ENCODE measurements around the gene CNTN4. TPM values are rescaled to one million over a fixed set of nuclear protein-coding genes. Genes with fewer than 3 reads are reported as not detected.

CNTN4 gene
- total and polyA plus RNA-seq, 4 donors = 15.8 to 228 (median 41.2) TPM

DNA sequence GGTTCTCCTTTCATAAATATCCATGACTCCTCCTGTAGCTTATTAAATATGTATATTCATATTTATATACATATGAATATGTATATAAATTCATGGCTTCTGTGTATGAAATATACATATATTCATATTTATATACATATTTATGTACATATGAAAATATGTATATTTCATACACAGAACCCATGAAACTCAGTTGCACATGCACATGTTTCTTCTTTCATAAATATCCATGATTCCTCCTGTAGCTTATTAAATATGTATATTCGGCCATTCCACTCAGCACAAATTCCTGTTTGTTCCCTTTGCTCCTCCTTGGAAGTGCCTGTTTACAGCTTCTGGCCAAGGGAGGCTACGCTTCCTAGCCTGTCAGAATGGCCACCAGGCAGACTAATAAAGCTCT, 789.9 kb downstream of the CNTN4 start:
- Histone ChIP-seq H3K36me3 (ENCODE audit: control insufficient read depth in 1 of 2, insufficient read depth in 2 of 2, low read length in 1 of 2) (peaks cover 0 to 4% of the 10 kb centered on the region in 2 donors), H3K9me3 (ENCODE audit: control insufficient read depth, low read length) (no peaks in the 10 kb centered on the region), H3K4me1 (ENCODE audit: control insufficient read depth in 1 of 2, insufficient read depth in 2 of 2, low read length in 2 of 2) (peaks cover 0 to 2% of the 10 kb centered on the region in 2 donors), H3K4me3 (ENCODE audit: low read length in 2 of 2) (no peak overlapping the region), H3K27ac (ENCODE audit: low read depth in 1 of 2, low read length in 2 of 2) (no peak overlapping the region), H3K27me3 (ENCODE audit: control insufficient read depth in 1 of 2, insufficient read depth in 2 of 2, low read length in 1 of 2) (no peaks in the 10 kb centered on the region)
- DNase-seq = no peak
- no peak for ATAC-seq (ENCODE audit: low FRiP score)
- WGBS, 2 donors = 96% methylated on average over 2 of the region's 2 CpGs
- intact Hi-C loops (cut with DNase I) = no loop called here

DNA sequence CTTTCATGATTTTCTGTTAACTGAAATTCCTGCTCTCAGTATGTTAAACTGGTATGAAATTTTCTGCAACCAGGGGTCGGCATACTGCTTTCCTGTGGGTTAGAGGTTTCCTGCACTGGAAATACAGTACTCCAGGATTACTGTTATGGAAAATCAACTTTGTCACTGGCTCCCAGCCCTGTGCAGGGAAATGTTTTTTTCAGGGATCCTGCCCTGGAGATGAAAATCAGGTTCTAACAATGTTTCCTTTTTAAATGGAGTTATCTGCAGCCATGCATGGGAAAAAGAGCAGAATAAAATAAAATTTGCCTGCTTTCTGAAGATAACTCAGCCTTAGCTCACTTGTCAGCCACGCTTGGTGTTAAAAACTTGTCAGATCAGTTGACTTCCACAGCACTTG, 791.1 kb downstream of the CNTN4 start:
- Histone ChIP-seq H3K36me3 (ENCODE audit: control insufficient read depth in 1 of 2, insufficient read depth in 2 of 2, low read length in 1 of 2) (peaks cover 0 to 4% of the 10 kb centered on the region in 2 donors), H3K4me3 (ENCODE audit: low read length in 2 of 2) (no peak overlapping the region), H3K4me1 (ENCODE audit: control insufficient read depth in 1 of 2, insufficient read depth in 2 of 2, low read length in 2 of 2) (peaks cover 0 to 2% of the 10 kb centered on the region in 2 donors), H3K27ac (ENCODE audit: low read depth in 1 of 2, low read length in 2 of 2) (no peak overlapping the region), H3K9me3 (ENCODE audit: control insufficient read depth, low read length) (no peaks in the 10 kb centered on the region), H3K27me3 (ENCODE audit: control insufficient read depth in 1 of 2, insufficient read depth in 2 of 2, low read length in 1 of 2) (no peaks in the 10 kb centered on the region)
- intact Hi-C loops (cut with DNase I) = no loop called here
- ATAC-seq (ENCODE audit: low FRiP score) (no peak), DNase-seq (no peak)
- 65 to 69% methylated on average over 2 of the region's 2 CpGs for WGBS, 2 donors

DNA sequence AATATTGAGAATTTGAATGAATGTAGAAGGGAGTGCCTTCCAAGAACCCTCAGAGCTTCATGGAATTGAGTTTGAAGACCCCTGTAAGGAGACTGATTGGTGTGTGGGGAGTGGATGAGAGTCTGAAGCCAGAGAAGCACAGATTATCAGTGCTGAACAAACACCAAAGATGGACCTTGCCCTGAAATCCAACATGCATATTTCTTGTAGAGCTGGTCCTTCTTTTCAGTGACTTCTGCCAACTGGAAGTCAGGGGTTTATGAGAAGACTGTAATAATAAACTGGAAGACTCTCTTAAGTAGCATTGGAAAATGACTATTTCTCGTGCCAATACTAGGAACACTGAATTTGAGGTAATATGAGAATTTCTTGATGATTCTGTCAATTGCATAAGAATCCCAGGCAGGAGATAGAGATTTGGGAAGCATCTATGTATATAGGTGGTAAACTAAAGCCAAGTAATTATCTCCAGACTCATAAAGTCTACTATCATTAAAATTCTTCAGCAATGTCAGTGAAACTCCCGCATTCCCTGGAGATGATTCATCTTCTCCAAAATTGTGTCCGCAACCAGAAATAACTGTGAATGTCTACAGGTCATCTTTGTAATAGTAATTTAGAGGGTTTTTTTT, 797.8 kb downstream of the CNTN4 start:
- ATAC-seq (ENCODE audit: low FRiP score) = no peak
- H3K4me1 ChIP-seq (ENCODE audit: control insufficient read depth in 1 of 2, insufficient read depth in 2 of 2, low read length in 2 of 2) = peaks cover 2 to 3% of the 10 kb centered on the region in 2 donors
- no peaks in the 10 kb centered on the region for H3K27me3 ChIP-seq (ENCODE audit: control insufficient read depth in 1 of 2, insufficient read depth in 2 of 2, low read length in 1 of 2)
- intact Hi-C loops (cut with DNase I) = no loop called here
- no peaks in the 10 kb centered on the region for H3K9me3 ChIP-seq (ENCODE audit: control insufficient read depth, low read length)
- H3K36me3 ChIP-seq (ENCODE audit: control insufficient read depth in 1 of 2, insufficient read depth in 2 of 2, low read length in 1 of 2) = no peaks in the 10 kb centered on the region
- no peak for DNase-seq
- H3K27ac ChIP-seq (ENCODE audit: low read depth in 1 of 2, low read length in 2 of 2) = no peak overlapping the region
- WGBS, 2 donors = 92 to 100% methylated on average over 3 of the region's 3 CpGs
- no peak overlapping the region for H3K4me3 ChIP-seq (ENCODE audit: low read length in 2 of 2)

DNA sequence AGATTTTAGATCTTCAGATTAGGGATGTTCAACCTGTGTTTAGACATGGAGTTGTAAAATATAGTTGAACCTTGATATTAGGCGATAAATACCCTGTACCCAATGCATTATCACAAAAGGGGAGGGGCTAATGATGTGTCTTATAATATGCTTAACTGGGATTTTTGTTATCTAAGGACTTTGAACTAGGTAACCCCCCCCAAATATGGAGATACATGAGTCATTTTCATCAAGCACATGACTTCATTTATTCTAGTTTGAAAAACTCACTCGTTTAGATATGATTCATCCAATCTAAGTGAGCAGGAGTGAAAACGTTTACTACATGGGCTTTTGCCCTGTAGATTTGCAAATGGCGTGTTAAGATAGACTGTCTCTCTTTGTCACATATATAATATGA, 799.2 kb downstream of the CNTN4 start:
- intact Hi-C loops (cut with DNase I) = no loop called here
- peaks cover 0 to 3% of the 10 kb centered on the region in 2 donors for H3K4me1 ChIP-seq (ENCODE audit: control insufficient read depth in 1 of 2, insufficient read depth in 2 of 2, low read length in 2 of 2)
- ATAC-seq (ENCODE audit: low FRiP score) (no peak), DNase-seq (no peak)
- H3K27ac ChIP-seq (ENCODE audit: low read depth in 1 of 2, low read length in 2 of 2) = no peak overlapping the region
- no peaks in the 10 kb centered on the region for H3K9me3 ChIP-seq (ENCODE audit: control insufficient read depth, low read length)
- 67% methylated on average over 4 of the region's 4 CpGs for WGBS, 2 donors
- no peaks in the 10 kb centered on the region for H3K36me3 ChIP-seq (ENCODE audit: control insufficient read depth in 1 of 2, insufficient read depth in 2 of 2, low read length in 1 of 2)
- H3K4me3 ChIP-seq (ENCODE audit: low read length in 2 of 2) = no peak overlapping the region
- H3K27me3 ChIP-seq (ENCODE audit: control insufficient read depth in 1 of 2, insufficient read depth in 2 of 2, low read length in 1 of 2) = no peaks in the 10 kb centered on the region

DNA sequence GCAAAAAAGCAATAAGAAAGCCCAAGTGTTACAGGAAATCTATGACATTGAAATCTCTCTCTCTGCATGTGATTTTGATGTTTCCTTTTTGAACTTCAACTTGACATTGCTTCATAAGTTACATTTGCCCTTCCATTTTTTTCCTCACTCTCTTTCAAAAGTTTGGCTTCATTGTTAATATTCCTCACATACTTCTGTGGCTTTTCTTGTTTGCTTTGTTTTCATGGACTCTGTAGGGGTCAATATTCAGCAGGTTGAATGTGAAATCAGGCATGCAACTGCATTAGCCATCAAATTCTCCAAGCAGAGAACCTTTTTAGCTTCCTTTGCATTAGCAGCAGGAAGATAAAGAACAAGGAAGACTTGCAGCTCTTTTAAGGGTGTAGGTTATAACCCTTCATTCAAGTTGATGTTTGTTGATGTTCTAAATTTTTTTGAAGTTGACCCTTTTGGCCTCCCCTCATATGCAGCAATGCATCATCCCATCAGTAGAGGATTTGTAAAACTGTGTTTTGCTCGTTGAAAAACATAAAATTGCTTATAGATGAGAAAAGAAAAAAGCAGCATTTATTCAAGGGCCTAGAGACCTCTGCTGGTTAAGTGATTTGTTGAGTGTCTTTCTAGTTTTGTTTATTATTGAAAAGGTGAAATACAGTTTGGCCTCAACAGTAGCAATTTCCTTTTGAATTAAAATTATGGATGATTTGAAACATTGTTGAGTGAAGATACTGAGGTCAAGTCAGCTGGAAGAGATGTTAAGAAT, 800.1 kb downstream of the CNTN4 start:
- WGBS, 2 donors = 25 to 41% methylated on average over 1 of the region's 1 CpG
- Histone ChIP-seq H3K4me3 (ENCODE audit: low read length in 2 of 2) (no peak overlapping the region), H3K27ac (ENCODE audit: low read depth in 1 of 2, low read length in 2 of 2) (no peak overlapping the region), H3K4me1 (ENCODE audit: control insufficient read depth in 1 of 2, insufficient read depth in 2 of 2, low read length in 2 of 2) (peaks cover 0 to 3% of the 10 kb centered on the region in 2 donors), H3K27me3 (ENCODE audit: control insufficient read depth in 1 of 2, insufficient read depth in 2 of 2, low read length in 1 of 2) (no peaks in the 10 kb centered on the region), H3K9me3 (ENCODE audit: control insufficient read depth, low read length) (no peaks in the 10 kb centered on the region), H3K36me3 (ENCODE audit: control insufficient read depth in 1 of 2, insufficient read depth in 2 of 2, low read length in 1 of 2) (no peaks in the 10 kb centered on the region)
- ATAC-seq (ENCODE audit: low FRiP score) (no peak), DNase-seq (no peak)
- intact Hi-C loops (cut with DNase I) = no loop called here

DNA sequence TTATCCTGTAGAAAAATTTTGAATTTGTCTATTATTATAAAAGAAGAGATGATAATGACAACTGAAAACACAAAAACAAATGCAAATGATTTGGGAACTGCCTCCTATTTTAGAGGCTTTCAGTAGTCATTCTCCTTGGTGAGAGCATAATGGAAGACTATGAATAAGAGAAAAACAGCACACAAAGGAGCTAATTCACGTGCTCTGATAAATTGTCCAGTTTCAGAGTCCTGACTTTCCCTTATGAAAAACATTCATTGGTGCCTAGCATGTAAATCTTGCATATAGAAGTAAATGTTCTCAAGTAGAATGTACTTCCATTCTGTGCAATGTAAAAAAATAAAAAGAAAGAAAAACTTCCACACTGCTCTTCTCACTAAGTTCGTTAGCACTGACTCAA, 805.4 kb downstream of the CNTN4 start:
- DNase-seq = no peak
- no peaks in the 10 kb centered on the region for H3K4me1 ChIP-seq (ENCODE audit: control insufficient read depth in 1 of 2, insufficient read depth in 2 of 2, low read length in 2 of 2)
- no peak overlapping the region for H3K4me3 ChIP-seq (ENCODE audit: low read length in 2 of 2)
- ATAC-seq (ENCODE audit: low FRiP score) = no peak
- intact Hi-C loops (cut with DNase I) = no loop called here
- H3K27ac ChIP-seq (ENCODE audit: low read depth in 1 of 2, low read length in 2 of 2) = no peak overlapping the region
- H3K9me3 ChIP-seq (ENCODE audit: control insufficient read depth, low read length) = no peaks in the 10 kb centered on the region
- WGBS, 2 donors = 87 to 93% methylated on average over 2 of the region's 2 CpGs
- no peaks in the 10 kb centered on the region for H3K27me3 ChIP-seq (ENCODE audit: control insufficient read depth in 1 of 2, insufficient read depth in 2 of 2, low read length in 1 of 2)
- H3K36me3 ChIP-seq (ENCODE audit: control insufficient read depth in 1 of 2, insufficient read depth in 2 of 2, low read length in 1 of 2) = peaks cover 2 to 5% of the 10 kb centered on the region in 2 donors

DNA sequence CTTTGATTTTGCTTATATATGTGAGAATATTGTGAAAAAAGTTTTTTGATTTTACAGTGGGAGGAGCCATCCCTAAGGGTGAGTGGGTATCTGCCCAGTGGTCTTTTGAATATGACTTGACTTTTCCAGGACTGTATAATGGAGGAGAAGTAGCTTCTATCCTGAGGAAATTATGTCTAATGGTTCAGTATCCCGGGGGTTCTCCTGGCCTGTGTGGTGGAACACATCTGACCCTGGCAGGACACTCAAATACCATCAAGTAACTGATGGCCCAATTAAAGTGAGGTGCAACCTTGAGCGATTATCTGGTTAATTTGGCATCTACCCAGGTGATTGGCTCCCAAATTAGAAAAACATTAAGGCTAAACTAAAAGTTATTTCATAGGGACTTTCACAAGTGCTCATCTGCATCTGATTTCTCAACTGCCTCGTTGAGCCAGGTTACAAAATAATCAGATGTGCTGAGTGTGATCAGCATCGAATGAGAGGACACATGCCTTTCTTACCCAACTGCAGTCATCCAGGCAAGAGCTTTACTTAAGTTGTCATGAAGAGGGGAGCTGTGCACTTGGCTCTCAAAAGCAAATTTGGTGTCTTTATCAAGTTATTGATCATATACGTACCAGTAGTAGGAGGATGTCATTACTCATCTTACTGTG, 810.2 kb downstream of the CNTN4 start:
- H3K27me3 ChIP-seq (ENCODE audit: control insufficient read depth in 1 of 2, insufficient read depth in 2 of 2, low read length in 1 of 2) = no peaks in the 10 kb centered on the region
- DNase-seq (no peak), ATAC-seq (ENCODE audit: low FRiP score) (no peak)
- WGBS, 2 donors = 92% methylated on average over 5 of the region's 5 CpGs
- H3K27ac ChIP-seq (ENCODE audit: low read depth in 1 of 2, low read length in 2 of 2) = no peak overlapping the region
- no peak overlapping the region for H3K4me3 ChIP-seq (ENCODE audit: low read length in 2 of 2)
- H3K4me1 ChIP-seq (ENCODE audit: control insufficient read depth in 1 of 2, insufficient read depth in 2 of 2, low read length in 2 of 2) = no peaks in the 10 kb centered on the region
- H3K9me3 ChIP-seq (ENCODE audit: control insufficient read depth, low read length) = no peaks in the 10 kb centered on the region
- intact Hi-C loops (cut with DNase I) = no loop called here
- peaks cover 4 to 5% of the 10 kb centered on the region in 2 donors for H3K36me3 ChIP-seq (ENCODE audit: control insufficient read depth in 1 of 2, insufficient read depth in 2 of 2, low read length in 1 of 2)

DNA sequence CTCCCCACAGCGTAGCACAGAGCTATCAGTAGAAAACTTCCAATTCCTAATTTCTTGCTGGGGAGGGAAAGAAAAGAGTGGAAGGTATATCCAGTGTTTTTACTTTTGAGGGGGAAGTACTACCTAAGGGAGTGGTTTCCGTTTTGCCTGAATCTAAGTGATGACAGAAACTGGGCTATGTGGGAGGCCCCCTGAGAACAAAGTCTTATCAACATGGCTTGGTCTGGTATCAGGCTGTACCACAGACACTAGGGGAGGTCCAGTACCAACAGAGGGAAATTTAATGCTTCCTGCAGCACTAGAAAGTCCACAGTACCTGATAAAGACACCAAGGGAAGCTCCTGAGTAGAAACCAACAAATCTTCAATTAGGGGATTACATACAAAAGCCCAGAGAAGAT, 812.3 kb downstream of the CNTN4 start:
- Histone ChIP-seq H3K27ac (ENCODE audit: low read depth in 1 of 2, low read length in 2 of 2) (no peak overlapping the region), H3K4me1 (ENCODE audit: control insufficient read depth in 1 of 2, insufficient read depth in 2 of 2, low read length in 2 of 2) (no peaks in the 10 kb centered on the region), H3K36me3 (ENCODE audit: control insufficient read depth in 1 of 2, insufficient read depth in 2 of 2, low read length in 1 of 2) (peaks cover 4 to 5% of the 10 kb centered on the region in 2 donors), H3K27me3 (ENCODE audit: control insufficient read depth in 1 of 2, insufficient read depth in 2 of 2, low read length in 1 of 2) (no peaks in the 10 kb centered on the region), H3K4me3 (ENCODE audit: low read length in 2 of 2) (no peak overlapping the region), H3K9me3 (ENCODE audit: control insufficient read depth, low read length) (no peaks in the 10 kb centered on the region)
- WGBS, 2 donors = 60 to 80% methylated on average over 2 of the region's 2 CpGs
- intact Hi-C loops (cut with DNase I) = no loop called here
- DNase-seq (no peak), ATAC-seq (ENCODE audit: low FRiP score) (no peak)

All from aorta (tissue), 5 donors.